Measurements from ENCODE around the gene ITPR2.

DNA sequence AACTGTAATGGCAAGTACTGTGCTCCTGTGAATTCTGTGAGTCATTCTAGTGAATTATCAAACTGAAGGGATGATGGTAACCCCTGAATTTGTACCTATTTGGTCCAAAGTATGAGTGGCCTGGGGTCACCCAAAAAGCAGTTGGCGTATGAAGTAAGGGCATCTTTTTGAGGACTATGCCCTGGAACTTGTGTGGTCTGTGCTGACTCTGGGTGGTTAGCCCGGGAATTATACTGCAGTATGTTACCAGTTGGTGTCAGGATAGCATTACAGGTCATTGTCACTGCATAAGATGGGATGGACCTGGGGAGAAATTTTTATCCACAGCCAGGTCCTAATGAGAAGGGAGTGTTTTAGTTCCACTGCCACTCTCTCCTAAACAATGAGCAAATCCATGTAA, 462.9 kb downstream of the ITPR2 start:
- TF ChIP-seq, protein P1, sequence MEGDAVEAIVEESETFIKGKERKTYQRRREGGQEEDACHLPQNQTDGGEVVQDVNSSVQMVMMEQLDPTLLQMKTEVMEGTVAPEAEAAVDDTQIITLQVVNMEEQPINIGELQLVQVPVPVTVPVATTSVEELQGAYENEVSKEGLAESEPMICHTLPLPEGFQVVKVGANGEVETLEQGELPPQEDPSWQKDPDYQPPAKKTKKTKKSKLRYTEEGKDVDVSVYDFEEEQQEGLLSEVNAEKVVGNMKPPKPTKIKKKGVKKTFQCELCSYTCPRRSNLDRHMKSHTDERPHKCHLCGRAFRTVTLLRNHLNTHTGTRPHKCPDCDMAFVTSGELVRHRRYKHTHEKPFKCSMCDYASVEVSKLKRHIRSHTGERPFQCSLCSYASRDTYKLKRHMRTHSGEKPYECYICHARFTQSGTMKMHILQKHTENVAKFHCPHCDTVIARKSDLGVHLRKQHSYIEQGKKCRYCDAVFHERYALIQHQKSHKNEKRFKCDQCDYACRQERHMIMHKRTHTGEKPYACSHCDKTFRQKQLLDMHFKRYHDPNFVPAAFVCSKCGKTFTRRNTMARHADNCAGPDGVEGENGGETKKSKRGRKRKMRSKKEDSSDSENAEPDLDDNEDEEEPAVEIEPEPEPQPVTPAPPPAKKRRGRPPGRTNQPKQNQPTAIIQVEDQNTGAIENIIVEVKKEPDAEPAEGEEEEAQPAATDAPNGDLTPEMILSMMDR (IDR thresholded peaks at IDR 0.05) = no peak
- TF ChIP-seq POLR2A (IDR thresholded peaks at IDR 0.05) = no peak

Data from Peyer's patch (tissue), 4 donors.